SK-N-SH treated with all-trans-retinoic acid at 6 μM for 48 hours (cell line): Measurements from ENCODE around the gene SF1.
A peak's percentile ranks its signal among the peaks of the same experiment; 100 is the strongest.

Experiments used
- ATAC-seq: fragments of 200-7000 bp; cut with Tn5 transposase; 3 replicates; pipeline ENCODE4 v1.9.1; 2020; ENCODE audit warnings: mild to moderate bottlenecking, moderate library complexity
- ARNTL ChIP-seq: fragments of 450-650 bp; formaldehyde crosslinking; IDR thresholded peaks from 2 replicates; pipeline ENCODE4 v1.5.0; 2020; ENCODE audit warnings: low read depth, mild to moderate bottlenecking, moderate library complexity, borderline replicate concordance
- BACH2 ChIP-seq: fragments of 250-450 bp; sonication (Bioruptor Pico); IDR thresholded peaks from 2 replicates; pipeline ENCODE4 v1.9.0; 2021; ENCODE audit warnings: mild to moderate bottlenecking, borderline replicate concordance
- CSDC2 ChIP-seq: fragments of 250-450 bp; sonication (Bioruptor Pico); IDR thresholded peaks from 2 replicates; pipeline ENCODE4 v1.5.0; 2020; ENCODE audit warnings: mild to moderate bottlenecking, moderate library complexity
- ESRRG ChIP-seq: fragments of 250-450 bp; sonication (Bioruptor Pico); IDR thresholded peaks from 2 replicates; pipeline ENCODE4 v1.6.1; 2021; ENCODE audit warnings: mild to moderate bottlenecking
- ISL1 ChIP-seq: fragments of 250-450 bp; sonication (Bioruptor Pico); IDR thresholded peaks from 2 replicates; pipeline ENCODE4 v2.1.2; 2022; ENCODE audit warnings: mild to moderate bottlenecking, moderate library complexity
- OSR1 ChIP-seq: fragments of 250-450 bp; sonication (Bioruptor Pico); IDR thresholded peaks from 2 replicates; pipeline ENCODE4 v1.8.0; 2022; ENCODE audit warnings: moderate library complexity, mild to moderate bottlenecking, inconsistent platforms
- PPARA ChIP-seq: fragments of 250-450 bp; sonication (Bioruptor Pico); IDR thresholded peaks from 2 replicates; pipeline ENCODE4 v1.5.0; 2020; ENCODE audit warnings: mild to moderate bottlenecking, borderline replicate concordance
- RARB ChIP-seq: fragments of 250-450 bp; sonication (Bioruptor Pico); IDR thresholded peaks from 2 replicates; pipeline ENCODE4 v1.8.0; 2021; ENCODE audit warnings: mild to moderate bottlenecking, moderate library complexity
- SNAI2 ChIP-seq: fragments of 250-450 bp; sonication (Bioruptor Pico); IDR thresholded peaks from 2 replicates; pipeline ENCODE4 v1.5.0; 2020; ENCODE audit warnings: mild to moderate bottlenecking, moderate library complexity
- TCF4 ChIP-seq: fragments of 250-450 bp; sonication (Bioruptor Pico); IDR thresholded peaks from 2 replicates; pipeline ENCODE4 v1.8.0; 2021; ENCODE audit warnings: mild to moderate bottlenecking, moderate library complexity, borderline replicate concordance
- TOX ChIP-seq: fragments of 250-450 bp; sonication (Bioruptor Pico); IDR thresholded peaks from 2 replicates; pipeline ENCODE4 v1.8.0; 2021; ENCODE audit warnings: mild to moderate bottlenecking, moderate library complexity, borderline replicate concordance
- ZC3H10 ChIP-seq: fragments of 250-450 bp; sonication (Bioruptor Pico); IDR thresholded peaks from 2 replicates; pipeline ENCODE4 v1.5.1; 2021; ENCODE audit warnings: mild to moderate bottlenecking, moderate library complexity
- ZFP3 ChIP-seq: fragments of 250-450 bp; sonication (Bioruptor Pico); IDR thresholded peaks from 2 replicates; pipeline ENCODE4 v1.5.0; 2020; ENCODE audit warnings: mild to moderate bottlenecking, moderate library complexity
- ZFP30 ChIP-seq: fragments of 450-650 bp; formaldehyde crosslinking; IDR thresholded peaks from 2 replicates; pipeline ENCODE4 v1.5.0; 2022; ENCODE audit warnings: mild to moderate bottlenecking, moderate library complexity
- ZNF565 ChIP-seq: fragments of 450-650 bp; formaldehyde crosslinking; conservative IDR thresholded peaks from 2 replicates; pipeline ENCODE4 v1.5.0; 2020; ENCODE audit warnings: low read depth, mild to moderate bottlenecking, moderate library complexity
- ZNF70 ChIP-seq: fragments of 450-650 bp; formaldehyde crosslinking; IDR thresholded peaks from 2 replicates; pipeline ENCODE4 v1.5.0; 2020; ENCODE audit warnings: mild to moderate bottlenecking, moderate library complexity
- ZNF8 ChIP-seq: fragments of 450-650 bp; formaldehyde crosslinking; IDR thresholded peaks from 2 replicates; pipeline ENCODE4 v1.5.0; 2020; ENCODE audit warnings: mild to moderate bottlenecking, moderate library complexity
- TF ChIP-seq, protein P1 (sequence below): fragments of 250-450 bp; sonication (Bioruptor Pico); IDR thresholded peaks from 2 replicates; pipeline ENCODE4 v1.5.1; 2021; ENCODE audit warnings: mild to moderate bottlenecking, moderate library complexity
- TF ChIP-seq, protein P2 (sequence below): fragments of 250-450 bp; sonication (Bioruptor Pico); IDR thresholded peaks from 2 replicates; pipeline ENCODE4 v1.8.0; 2021; ENCODE audit warnings: low read depth, mild to moderate bottlenecking, moderate library complexity, borderline replicate concordance
- TF ChIP-seq, protein P3 (sequence below): fragments of 250-450 bp; sonication (Bioruptor Pico); IDR thresholded peaks from 2 replicates; pipeline ENCODE4 v1.5.1; 2020; ENCODE audit warnings: low read depth, mild to moderate bottlenecking, moderate library complexity
- TF ChIP-seq, protein P4 (sequence below): fragments of 250-450 bp; sonication (Bioruptor Pico); IDR thresholded peaks from 2 replicates; pipeline ENCODE4 v1.8.0; 2020; ENCODE audit warnings: mild to moderate bottlenecking, moderate library complexity, borderline replicate concordance

The SF1 gene

DNA sequence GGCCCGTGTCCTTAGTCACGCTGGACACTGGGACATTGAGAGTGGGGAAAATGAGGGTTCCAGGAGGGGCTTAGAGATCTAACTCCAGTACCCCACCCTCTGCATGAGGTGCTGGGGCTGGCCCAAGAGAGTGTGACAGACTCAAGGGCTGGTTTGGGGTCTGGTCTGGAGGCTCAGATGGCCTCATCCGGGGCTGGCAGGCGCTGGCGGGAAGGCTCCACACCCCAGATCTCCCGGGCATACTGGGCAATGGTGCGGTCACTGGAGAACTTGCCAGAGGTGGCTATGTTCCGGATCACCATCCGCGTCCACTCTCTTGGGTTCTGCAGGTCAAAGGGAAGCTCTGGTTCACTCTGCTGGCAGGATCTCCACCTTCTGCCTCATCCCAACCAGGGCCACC, 31.9 kb downstream of the SF1 start:
- ATAC-seq: no peak
- TF ChIP-seq ZFP3 (CRISPR knock-in tag) (no peak), OSR1 (CRISPR knock-in tag) (no peak), RARB (CRISPR knock-in tag) (no peak), ZNF565 (no peak), ARNTL (CRISPR knock-in tag) (no peak), ZFP30 (CRISPR knock-in tag) (no peak), ESRRG (no peak), TCF4 (CRISPR knock-in tag) (no peak), BACH2 (CRISPR knock-in tag) (no peak), PPARA (CRISPR knock-in tag) (no peak), CSDC2 (CRISPR knock-in tag) (no peak), ZC3H10 (CRISPR knock-in tag) (no peak)
- TF ChIP-seq, protein P1, sequence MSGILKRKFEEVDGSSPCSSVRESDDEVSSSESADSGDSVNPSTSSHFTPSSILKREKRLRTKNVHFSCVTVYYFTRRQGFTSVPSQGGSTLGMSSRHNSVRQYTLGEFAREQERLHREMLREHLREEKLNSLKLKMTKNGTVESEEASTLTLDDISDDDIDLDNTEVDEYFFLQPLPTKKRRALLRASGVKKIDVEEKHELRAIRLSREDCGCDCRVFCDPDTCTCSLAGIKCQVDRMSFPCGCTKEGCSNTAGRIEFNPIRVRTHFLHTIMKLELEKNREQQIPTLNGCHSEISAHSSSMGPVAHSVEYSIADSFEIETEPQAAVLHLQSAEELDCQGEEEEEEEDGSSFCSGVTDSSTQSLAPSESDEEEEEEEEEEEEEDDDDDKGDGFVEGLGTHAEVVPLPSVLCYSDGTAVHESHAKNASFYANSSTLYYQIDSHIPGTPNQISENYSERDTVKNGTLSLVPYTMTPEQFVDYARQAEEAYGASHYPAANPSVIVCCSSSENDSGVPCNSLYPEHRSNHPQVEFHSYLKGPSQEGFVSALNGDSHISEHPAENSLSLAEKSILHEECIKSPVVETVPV (CRISPR knock-in tag): no peak
- TF ChIP-seq, protein P2, sequence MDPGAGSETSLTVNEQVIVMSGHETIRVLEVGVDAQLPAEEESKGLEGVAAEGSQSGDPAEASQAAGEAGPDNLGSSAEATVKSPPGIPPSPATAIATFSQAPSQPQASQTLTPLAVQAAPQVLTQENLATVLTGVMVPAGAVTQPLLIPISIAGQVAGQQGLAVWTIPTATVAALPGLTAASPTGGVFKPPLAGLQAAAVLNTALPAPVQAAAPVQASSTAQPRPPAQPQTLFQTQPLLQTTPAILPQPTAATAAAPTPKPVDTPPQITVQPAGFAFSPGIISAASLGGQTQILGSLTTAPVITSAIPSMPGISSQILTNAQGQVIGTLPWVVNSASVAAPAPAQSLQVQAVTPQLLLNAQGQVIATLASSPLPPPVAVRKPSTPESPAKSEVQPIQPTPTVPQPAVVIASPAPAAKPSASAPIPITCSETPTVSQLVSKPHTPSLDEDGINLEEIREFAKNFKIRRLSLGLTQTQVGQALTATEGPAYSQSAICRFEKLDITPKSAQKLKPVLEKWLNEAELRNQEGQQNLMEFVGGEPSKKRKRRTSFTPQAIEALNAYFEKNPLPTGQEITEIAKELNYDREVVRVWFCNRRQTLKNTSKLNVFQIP (CRISPR knock-in tag): no peak
- TF ChIP-seq, protein P3, sequence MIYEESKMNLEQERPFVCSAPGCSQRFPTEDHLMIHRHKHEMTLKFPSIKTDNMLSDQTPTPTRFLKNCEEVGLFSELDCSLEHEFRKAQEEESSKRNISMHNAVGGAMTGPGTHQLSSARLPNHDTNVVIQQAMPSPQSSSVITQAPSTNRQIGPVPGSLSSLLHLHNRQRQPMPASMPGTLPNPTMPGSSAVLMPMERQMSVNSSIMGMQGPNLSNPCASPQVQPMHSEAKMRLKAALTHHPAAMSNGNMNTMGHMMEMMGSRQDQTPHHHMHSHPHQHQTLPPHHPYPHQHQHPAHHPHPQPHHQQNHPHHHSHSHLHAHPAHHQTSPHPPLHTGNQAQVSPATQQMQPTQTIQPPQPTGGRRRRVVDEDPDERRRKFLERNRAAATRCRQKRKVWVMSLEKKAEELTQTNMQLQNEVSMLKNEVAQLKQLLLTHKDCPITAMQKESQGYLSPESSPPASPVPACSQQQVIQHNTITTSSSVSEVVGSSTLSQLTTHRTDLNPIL (CRISPR knock-in tag): no peak

DNA sequence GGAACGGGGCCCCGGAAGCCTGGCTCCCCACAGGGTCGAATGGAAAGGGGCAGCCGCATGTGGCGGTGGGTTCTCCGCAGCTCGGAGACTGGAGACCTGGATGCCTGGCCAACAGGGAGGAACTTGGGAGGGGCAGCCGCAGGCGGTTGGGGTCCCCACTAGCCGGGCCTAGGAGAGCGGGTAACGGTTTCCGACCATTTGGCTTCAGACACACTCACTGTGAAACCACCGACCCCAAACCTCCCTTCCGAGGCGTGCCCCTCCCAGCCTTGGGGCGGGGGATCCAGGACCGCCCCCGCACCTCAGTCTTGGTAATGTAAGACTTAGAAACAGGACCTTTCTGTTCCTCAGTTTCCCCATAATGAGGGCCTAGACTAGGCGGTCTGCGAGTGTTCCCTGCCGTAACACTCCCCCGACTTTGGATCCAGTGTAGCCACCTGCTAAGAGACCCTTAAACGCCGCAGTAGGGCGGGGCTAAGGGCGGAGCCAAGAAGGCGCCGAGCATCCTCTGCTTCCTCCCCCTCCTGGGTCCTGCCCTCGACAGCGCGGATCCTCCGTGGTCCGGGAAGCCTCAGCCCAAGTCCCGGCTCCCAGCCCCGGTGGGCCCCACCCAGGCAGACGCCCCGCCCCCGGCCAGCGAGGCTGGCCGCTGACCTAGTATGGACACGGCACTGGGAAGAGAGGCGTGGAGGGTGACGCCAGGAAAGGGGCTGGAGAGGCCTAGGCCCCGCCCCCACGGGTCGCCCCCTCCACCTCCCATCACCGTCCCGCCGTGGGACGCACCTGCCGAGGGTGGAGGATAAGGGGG, 32.6 kb downstream of the SF1 start:
- TF ChIP-seq, protein P1 (CRISPR knock-in tag): no peak
- TF ChIP-seq PPARA (CRISPR knock-in tag) (no peak), ZNF8 (no peak), TCF4 (CRISPR knock-in tag) (no peak), SNAI2 (CRISPR knock-in tag) (no peak), ARNTL (CRISPR knock-in tag) (no peak), ZC3H10 (CRISPR knock-in tag) (no peak)
- TF ChIP-seq, protein P3 (CRISPR knock-in tag): no peak
- TF ChIP-seq, protein P4, sequence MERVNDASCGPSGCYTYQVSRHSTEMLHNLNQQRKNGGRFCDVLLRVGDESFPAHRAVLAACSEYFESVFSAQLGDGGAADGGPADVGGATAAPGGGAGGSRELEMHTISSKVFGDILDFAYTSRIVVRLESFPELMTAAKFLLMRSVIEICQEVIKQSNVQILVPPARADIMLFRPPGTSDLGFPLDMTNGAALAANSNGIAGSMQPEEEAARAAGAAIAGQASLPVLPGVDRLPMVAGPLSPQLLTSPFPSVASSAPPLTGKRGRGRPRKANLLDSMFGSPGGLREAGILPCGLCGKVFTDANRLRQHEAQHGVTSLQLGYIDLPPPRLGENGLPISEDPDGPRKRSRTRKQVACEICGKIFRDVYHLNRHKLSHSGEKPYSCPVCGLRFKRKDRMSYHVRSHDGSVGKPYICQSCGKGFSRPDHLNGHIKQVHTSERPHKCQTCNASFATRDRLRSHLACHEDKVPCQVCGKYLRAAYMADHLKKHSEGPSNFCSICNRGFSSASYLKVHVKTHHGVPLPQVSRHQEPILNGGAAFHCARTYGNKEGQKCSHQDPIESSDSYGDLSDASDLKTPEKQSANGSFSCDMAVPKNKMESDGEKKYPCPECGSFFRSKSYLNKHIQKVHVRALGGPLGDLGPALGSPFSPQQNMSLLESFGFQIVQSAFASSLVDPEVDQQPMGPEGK: no peak
- peak; percentile 73 for ATAC-seq

DNA sequence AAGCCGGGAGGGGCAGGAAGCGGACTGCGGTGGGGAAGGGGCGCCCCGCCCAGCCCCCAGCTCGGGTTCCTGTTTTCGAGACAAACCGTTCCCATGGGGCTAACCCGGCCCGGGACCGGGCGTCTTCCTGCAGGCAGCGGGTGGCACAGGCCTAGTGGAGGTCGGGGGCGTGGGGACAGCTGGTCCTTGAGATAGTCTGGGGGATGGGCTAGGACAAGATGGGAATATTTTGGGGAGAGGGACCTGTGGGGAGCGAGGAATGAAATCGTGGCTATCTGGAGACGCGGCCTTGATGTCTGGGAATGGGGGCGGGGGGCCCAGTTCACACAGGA, 33.2 kb downstream of the SF1 start:
- TF ChIP-seq CSDC2 (CRISPR knock-in tag): no peak
- no peak for TF ChIP-seq TCF4 (CRISPR knock-in tag)
- TF ChIP-seq ARNTL (CRISPR knock-in tag): no peak
- no peak for TF ChIP-seq ZNF70 (CRISPR knock-in tag)
- no peak for TF ChIP-seq ISL1
- TF ChIP-seq, protein P3 (CRISPR knock-in tag): no peak
- no peak for TF ChIP-seq TOX
- no peak for TF ChIP-seq ZFP30 (CRISPR knock-in tag)
- no peak for ATAC-seq
